Naive thymus-derived CD4-positive, alpha-beta T cell (primary cell): ENCODE measurements around the gene ZNF136. TPM values are rescaled to one million over a fixed set of nuclear protein-coding genes. Genes with fewer than 3 reads are reported as not detected.

Source experiments
- ATAC-seq: fragments of 150-1000 bp; cut with Tn5 transposase; 2 replicates; pipeline ENCODE4 v1.10.0; 2021; ENCODE audit warnings: mild to moderate bottlenecking, moderate library complexity
- CTCF ChIA-PET: fragments of 350-600 bp; sonication (Branson Sonifier 250); formaldehyde crosslinking; loops from one replicate; lab custom pipeline; 2021; ENCODE audit warnings: antibody characterized with exemption; lab: Charles Lee
- POLR2A ChIA-PET: fragments of 350-600 bp; sonication (Branson Sonifier 250); formaldehyde crosslinking; loops from one replicate; lab custom pipeline; 2021; ENCODE audit warnings: antibody characterized with exemption, inconsistent platforms; lab: Charles Lee
- DNase-seq, 9 donors: peaks; one replicate each; pipeline versions ENCODE4 v3.0.0 to v3.0.0-alpha.2; 2020 to 2022; ENCODE audit warnings: mixed read lengths in 1 of 9
- H3K27ac ChIP-seq: one replicate; pipeline ENCODE4 v1.7.0; 2013; ENCODE audit warnings: mild to moderate bottlenecking, low read depth, low read length, moderate library complexity
- H3K27me3 ChIP-seq, 2 donors: one replicate each; pipeline ENCODE4 v1.7.0; 2013; ENCODE audit warnings: low read length in 2 of 2, mild to moderate bottlenecking in 2 of 2, moderate library complexity in 2 of 2; ENCODE audit not compliant: control insufficient read depth in 2 of 2, insufficient read depth in 2 of 2
- H3K36me3 ChIP-seq, 3 experiments: 1 replicate in 2 of 3; 2 replicates in 1 of 3; pipeline ENCODE4 v1.7.0; 2013; ENCODE audit warnings: low read length in 3 of 3, mild to moderate bottlenecking in 3 of 3, moderate library complexity in 1 of 3; ENCODE audit not compliant: insufficient read depth in 3 of 3, control insufficient read depth in 2 of 3
- H3K4me1 ChIP-seq, 2 donors: one replicate each; pipeline ENCODE4 v1.7.0; 2013; ENCODE audit warnings: low read length in 2 of 2, mild to moderate bottlenecking in 2 of 2, moderate library complexity in 1 of 2; ENCODE audit not compliant: control insufficient read depth in 2 of 2, insufficient read depth in 2 of 2
- H3K4me3 ChIP-seq: 2 replicates; pipeline ENCODE4 v1.7.0; 2013; ENCODE audit warnings: mild to moderate bottlenecking, low read length
- H3K9me3 ChIP-seq, 3 experiments: 1 replicate in 2 of 3; 2 replicates in 1 of 3; pipeline ENCODE4 v1.7.0; 2013; ENCODE audit warnings: low read length in 3 of 3; ENCODE audit not compliant: control insufficient read depth in 2 of 3
- H3K27ac Mint-ChIP-seq, 9 donors: one replicate each; pipeline ENCODE4 v1.8.0; 2020 to 2022; ENCODE audit warnings: mixed read lengths in 9 of 9, mild to moderate bottlenecking in 8 of 9, moderate library complexity in 5 of 9, inconsistent platforms in 2 of 9
- H3K27me3 Mint-ChIP-seq, 5 donors: one replicate each; pipeline ENCODE4 v1.8.0; 2021 to 2022; ENCODE audit warnings: mixed read lengths in 5 of 5, mild to moderate bottlenecking in 1 of 5
- H3K36me3 Mint-ChIP-seq, 5 donors: one replicate each; pipeline ENCODE4 v1.8.0; 2020 to 2022; ENCODE audit warnings: mixed read lengths in 5 of 5, mild to moderate bottlenecking in 3 of 5, inconsistent platforms in 1 of 5
- H3K4me1 Mint-ChIP-seq, 7 donors: one replicate each; pipeline ENCODE4 v1.8.0; 2020 to 2022; ENCODE audit warnings: mixed read lengths in 7 of 7, mild to moderate bottlenecking in 3 of 7, inconsistent platforms in 1 of 7
- H3K4me3 Mint-ChIP-seq, 10 donors: one replicate each; pipeline ENCODE4 v1.8.0; 2020 to 2022; ENCODE audit warnings: mild to moderate bottlenecking in 10 of 10, mixed read lengths in 10 of 10, moderate library complexity in 6 of 10, inconsistent platforms in 2 of 10
- H3K9me3 Mint-ChIP-seq, 11 donors: one replicate each; pipeline ENCODE4 v1.8.0; 2020 to 2022; ENCODE audit warnings: mixed read lengths in 11 of 11, mild to moderate bottlenecking in 4 of 11, inconsistent platforms in 1 of 11, moderate library complexity in 1 of 11
- intact Hi-C, 2 donors: fragments of 100-400 bp; cut with micrococcal nuclease; formaldehyde crosslinking; loops; one replicate each; pipeline ENCODE4 v1.15.1; 2023
- polyA plus RNA-seq, 2 donors: library from polyadenylated mRNA; unstranded; fragments of 300-500 nt; fragmentation: Illumina TruSeq; gene quantifications; one replicate each; pipeline ENCODE4 v1.2.3, GENCODE V29; 2021
- total RNA-seq, 6 experiments: library from RNA in 5 of 6; stranded (reverse) in 5 of 6; gene quantifications; 1 replicate in 5 of 6; 2 replicates in 1 of 6; pipeline ENCODE4 v1.2.3 and lab custom pipeline; 2021 to 2026

Gene ZNF136
- total RNA-seq (10 to 100 TPM; 16.8 to 36.8 (median 31.1) TPM), polyA plus RNA-seq (10 to 100 TPM; 14.0 to 23.9 TPM), total RNA-seq (lab: John Stamatoyannopoulos, UW) (77.0 reads per million, percentile 80 among the genes with 10 or more reads in this experiment)

GRCh38 chr19:12162882-12163806 lies at the start of gene ZNF136:
ZNF136 (plus strand) TSS chr19:12163096; CDS start chr19:12163204, 108 bp downstream.
- H3K4me3 Mint-ChIP-seq = peak within 1 kb of the TSS; percentile 88 to 100 (median 98)
- peak within 1 kb of the TSS; percentile 88 to 100 (median 98) for H3K27ac Mint-ChIP-seq
- peaks cover 0 to 24% (median 9%) of the 10 kb centered on the region in 5 donors for H3K36me3 Mint-ChIP-seq
- ChIA-PET POLR2A (interaction anchor here (0.6 to 2.7 kb wide), 13 partner anchors 8 to 630 kb away, joined by 3 to 26 read pairs (median 4); partner anchors contain the start of genes ZNF20, ZNF44, ZNF490 and ZNF563), CTCF (interaction anchor here (0.6 to 1.5 kb wide), 7 partner anchors 9 to 587 kb away, joined by 3 to 8 read pairs (median 4); partner anchors contain the start of gene ZNF442)
- peaks cover 28 to 64% (median 46%) of the 10 kb centered on the region in 7 donors for H3K4me1 Mint-ChIP-seq
- intact Hi-C loops = loop anchor here (1.0 to 2.0 kb wide), 9 partner anchors 22 to 388 kb away; partner anchors contain the start of genes ZNF20 (in 2 of the 2), ZNF563 (in 2 of the 2), ZNF564 (in 2 of the 2) and ZNF44 (in 1 of the 2)
- H3K27me3 ChIP-seq = no peaks in the 10 kb centered on the region
- peaks cover 0 to 5% (median 0%) of the 10 kb centered on the region in 3 experiments for H3K36me3 ChIP-seq
- H3K27ac ChIP-seq = peak within 1 kb of the TSS; percentile 96
- peaks cover 7 to 15% of the 10 kb centered on the region in 2 donors for H3K4me1 ChIP-seq
- peak within 1 kb of the TSS; percentile 78 for H3K4me3 ChIP-seq
- peaks cover 0 to 2% (median 0%) of the 10 kb centered on the region in 11 donors for H3K9me3 Mint-ChIP-seq
- ATAC-seq (peak; percentile 99), DNase-seq (peak; percentile 77 to 95 (median 91))
- no peaks in the 10 kb centered on the region for H3K9me3 ChIP-seq
- H3K27me3 Mint-ChIP-seq = no peaks in the 10 kb centered on the region

- Histone ChIP-seq H3K27ac (no peak overlapping the region), H3K4me1 (no peaks in the 10 kb centered on the region), H3K4me3 (no peak overlapping the region), H3K36me3 (no peaks in the 10 kb centered on the region), H3K9me3 (no peaks in the 10 kb centered on the region), H3K27me3 (no peaks in the 10 kb centered on the region)
- Mint-ChIP-seq H3K36me3 (peaks cover 11 to 47% (median 31%) of the 10 kb centered on the region in 5 donors), H3K9me3 (peaks cover 0 to 52% (median 10%) of the 10 kb centered on the region in 11 donors), H3K4me3 (no peak overlapping the region), H3K4me1 (no peaks in the 10 kb centered on the region), H3K27ac (no peak overlapping the region), H3K27me3 (no peaks in the 10 kb centered on the region)
- DNase-seq (no peak), ATAC-seq (no peak)
- CTCF ChIA-PET = no interaction called here
- POLR2A ChIA-PET = no interaction called here
- intact Hi-C loops = no loop called here
Observed at GRCh38 chr19:12113121-12113520, 49.8 kb upstream of the ZNF136 start.

GRCh38 chr19:12117201-12117970 lies 45.5 kb upstream of the ZNF136 start:
- ATAC-seq = no peak
- no peaks in the 10 kb centered on the region for H3K36me3 ChIP-seq

GRCh38 chr19:12126707-12127106 lies 36.2 kb upstream of the ZNF136 start:
- H3K4me1 ChIP-seq = no peaks in the 10 kb centered on the region
- H3K4me3 Mint-ChIP-seq = no peak overlapping the region
- DNase-seq = peak in 2 of 9 donors; percentile 9 to 13
- no peaks in the 10 kb centered on the region for H3K27me3 ChIP-seq
- peaks cover 0 to 32% (median 14%) of the 10 kb centered on the region in 11 donors for H3K9me3 Mint-ChIP-seq
- peaks cover 0 to 21% (median 5%) of the 10 kb centered on the region in 5 donors for H3K36me3 Mint-ChIP-seq
- intact Hi-C loops = loop anchor here in 1 of 2 donors (1.0 kb wide), 1 partner anchor 15 kb away; no protein-coding TSS in a partner anchor
- no peak overlapping the region for H3K27ac ChIP-seq
- POLR2A ChIA-PET = no interaction called here
- peaks cover 0 to 6% (median 0%) of the 10 kb centered on the region in 5 donors for H3K27me3 Mint-ChIP-seq
- no peak for ATAC-seq
- no peak overlapping the region for H3K4me3 ChIP-seq
- peaks cover 0 to 7% (median under 1%) of the 10 kb centered on the region in 3 experiments for H3K9me3 ChIP-seq
- H3K4me1 Mint-ChIP-seq = no peaks in the 10 kb centered on the region
- no peak overlapping the region for H3K27ac Mint-ChIP-seq
- CTCF ChIA-PET = no interaction called here
- peaks cover 0 to under 1% (median 0%) of the 10 kb centered on the region in 3 experiments for H3K36me3 ChIP-seq

More at GRCh38 chr19:12117201-12117970, 45.5 kb upstream of the ZNF136 start:
- peaks cover 6 to 25% (median 10%) of the 10 kb centered on the region in 5 donors for H3K36me3 Mint-ChIP-seq
- H3K4me1 Mint-ChIP-seq = no peaks in the 10 kb centered on the region
- no peaks in the 10 kb centered on the region for H3K4me1 ChIP-seq
- intact Hi-C loops = no loop called here
- peaks cover 0 to 31% (median 6%) of the 10 kb centered on the region in 11 donors for H3K9me3 Mint-ChIP-seq
- no peak overlapping the region for H3K4me3 ChIP-seq
- no peaks in the 10 kb centered on the region for H3K27me3 ChIP-seq
- DNase-seq = no peak
- CTCF ChIA-PET = no interaction called here
- no peaks in the 10 kb centered on the region for H3K9me3 ChIP-seq
- H3K27ac ChIP-seq = no peak overlapping the region
- H3K27ac Mint-ChIP-seq = no peak overlapping the region
- no peaks in the 10 kb centered on the region for H3K27me3 Mint-ChIP-seq
- POLR2A ChIA-PET = no interaction called here
- no peak overlapping the region for H3K4me3 Mint-ChIP-seq

GRCh38 chr19:12133069-12133468 lies 29.8 kb upstream of the ZNF136 start:
- Mint-ChIP-seq H3K27ac (no peak overlapping the region), H3K4me1 (peaks cover 5 to 9% (median 8%) of the 10 kb centered on the region in 7 donors), H3K4me3 (no peak overlapping the region), H3K27me3 (no peaks in the 10 kb centered on the region), H3K36me3 (peaks cover 26 to 68% (median 52%) of the 10 kb centered on the region in 5 donors), H3K9me3 (peaks cover 0 to 70% (median 35%) of the 10 kb centered on the region in 11 donors)
- ChIA-PET POLR2A (no interaction called here), CTCF (no interaction called here)
- ATAC-seq (no peak), DNase-seq (no peak)
- Histone ChIP-seq H3K4me1 (no peaks in the 10 kb centered on the region), H3K4me3 (no peak overlapping the region), H3K27ac (no peak overlapping the region), H3K27me3 (no peaks in the 10 kb centered on the region), H3K36me3 (peaks cover 0 to 44% (median 18%) of the 10 kb centered on the region in 3 experiments), H3K9me3 (peaks cover 0 to 32% (median 18%) of the 10 kb centered on the region in 3 experiments)
- intact Hi-C loops = no loop called here
